ENCODE data around the gene FAXC.

The FAXC gene

DNA sequence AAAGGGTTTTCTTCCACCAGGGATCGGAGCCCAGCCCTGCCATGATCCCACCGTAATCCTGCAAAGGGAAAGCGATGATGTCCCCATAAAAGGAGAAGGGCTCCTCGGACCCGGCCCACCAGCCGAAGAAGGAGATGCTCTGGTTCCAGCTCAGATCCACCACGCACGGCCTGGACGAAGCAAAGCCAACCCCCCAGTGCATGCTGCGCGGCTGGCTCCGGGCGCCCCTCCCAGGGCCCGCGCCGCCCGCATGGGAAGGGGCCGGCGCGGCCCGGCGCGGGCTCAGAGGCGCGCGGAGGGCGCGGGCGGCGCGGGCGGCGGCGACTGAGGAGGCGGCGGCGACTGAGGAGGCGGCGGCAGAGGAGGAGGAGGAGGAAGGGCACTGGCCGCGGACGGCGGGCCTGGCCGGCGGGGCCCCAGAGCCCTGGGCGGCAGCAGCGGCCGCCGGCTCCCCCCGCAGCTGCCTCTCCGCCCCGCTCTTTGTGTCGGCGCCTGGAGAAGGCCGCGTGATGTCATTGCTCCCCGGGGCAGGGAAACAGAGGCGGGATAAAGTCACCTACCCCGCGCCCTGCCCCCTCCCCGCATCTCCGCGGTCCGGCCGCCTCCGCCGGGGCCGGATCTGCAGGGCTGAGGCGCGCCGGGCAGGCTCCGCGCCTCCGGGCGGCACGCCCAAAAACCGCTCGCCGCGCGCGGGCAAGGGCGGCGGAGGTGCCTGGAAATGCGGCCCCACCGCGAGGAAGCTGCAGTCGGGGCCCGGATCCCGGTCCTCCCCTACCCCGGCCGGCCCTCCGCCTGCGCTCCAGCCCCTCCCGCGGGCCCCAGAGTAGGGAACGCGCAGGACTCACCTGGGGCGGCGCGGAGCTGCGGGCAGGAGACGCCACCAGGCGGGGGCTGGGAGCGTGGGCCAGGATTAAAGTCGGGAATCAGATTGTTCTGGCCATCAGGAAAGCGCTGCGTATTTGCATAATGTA is at the start of gene FAXC:
FAXC (minus strand) TSS at position 504 of the 971 bp plus-strand sequence; CDS start at position 202, 302 bp downstream.
- H3K4me3 ChIP-seq (ENCODE audit: low read depth in 1 of 2, low read length in 2 of 2): peak within 1 kb of the TSS; percentile 52 to 55
- peaks cover 10% of the 10 kb centered on the region for H3K4me1 ChIP-seq (ENCODE audit: insufficient read depth, low read length)
- H3K9me3 ChIP-seq (ENCODE audit: low read length): no peaks in the 10 kb centered on the region
- H3K9ac ChIP-seq (ENCODE audit: low read length): peak within 1 kb of the TSS; percentile 37
- H3K36me3 ChIP-seq (ENCODE audit: insufficient read depth, low read length): no peaks in the 10 kb centered on the region
- no peaks in the 10 kb centered on the region for H3K27me3 ChIP-seq (ENCODE audit: control insufficient read depth in 1 of 2, insufficient read depth in 2 of 2, low read length in 2 of 2)
- H3K27ac ChIP-seq (ENCODE audit: low read depth, low read length): peak within 1 kb of the TSS; percentile 75

- no peaks in the 10 kb centered on the region for H3K9me3 ChIP-seq (ENCODE audit: low read length)
- H3K27ac ChIP-seq (ENCODE audit: low read depth, low read length): no peak overlapping the region
- H3K9ac ChIP-seq (ENCODE audit: low read length): no peak overlapping the region
- no peaks in the 10 kb centered on the region for H3K27me3 ChIP-seq (ENCODE audit: control insufficient read depth in 1 of 2, insufficient read depth in 2 of 2, low read length in 2 of 2)
- peaks cover 5% of the 10 kb centered on the region for H3K4me1 ChIP-seq (ENCODE audit: insufficient read depth, low read length)
- H3K36me3 ChIP-seq (ENCODE audit: insufficient read depth, low read length): peaks cover 21% of the 10 kb centered on the region
- H3K4me3 ChIP-seq (ENCODE audit: low read depth in 1 of 2, low read length in 2 of 2): no peak overlapping the region
Measured at GRCh38 chr6:99397287-99397686, 47.8 kb upstream of the FAXC start.

DNA sequence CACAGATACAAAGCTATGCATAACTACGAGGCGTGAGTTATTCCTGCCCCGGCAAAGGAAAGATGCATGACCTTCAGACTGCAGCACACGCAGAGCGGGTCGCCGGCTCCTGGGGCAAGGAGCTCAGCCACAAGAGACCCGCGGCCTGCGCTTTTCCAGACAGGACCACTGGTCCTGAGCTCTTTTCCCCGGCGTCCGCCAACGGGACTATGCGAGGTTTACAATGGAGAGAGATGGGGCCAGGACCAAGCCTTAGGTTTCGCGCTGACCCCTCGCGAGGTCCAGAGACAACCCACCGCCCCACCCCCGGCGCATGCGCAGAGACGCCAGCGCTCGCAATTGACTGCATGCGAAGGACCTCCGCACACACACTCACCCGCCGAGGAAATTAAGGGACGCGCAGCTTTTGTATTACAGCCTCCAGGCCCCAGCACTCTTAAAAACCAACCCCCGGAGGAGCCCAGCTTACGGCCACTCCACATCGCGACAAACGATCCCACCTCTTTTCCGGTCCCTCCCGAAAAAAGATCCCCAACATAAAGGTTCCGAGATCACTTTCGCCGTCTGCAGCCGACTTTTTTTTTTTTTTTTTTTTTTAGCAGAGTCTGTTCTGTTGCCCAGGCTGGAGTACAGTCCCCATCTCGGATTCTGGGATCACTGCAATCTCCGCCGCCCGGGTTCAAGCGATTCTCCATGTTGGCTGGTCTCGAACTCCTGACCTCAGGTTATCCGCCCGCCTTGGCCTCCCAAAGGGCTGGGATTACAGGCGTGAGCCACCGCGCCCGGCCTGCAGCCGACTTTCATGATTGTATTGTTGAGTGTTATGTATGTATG is 44.4 kb upstream of the FAXC start, which contains the start of gene COQ3:
COQ3 (minus strand) TSS at position 498 of the 834 bp plus-strand sequence; CDS start at position 482, 16 bp downstream.
- H3K27ac ChIP-seq (ENCODE audit: low read depth, low read length): peak within 1 kb of the TSS; percentile 87

DNA sequence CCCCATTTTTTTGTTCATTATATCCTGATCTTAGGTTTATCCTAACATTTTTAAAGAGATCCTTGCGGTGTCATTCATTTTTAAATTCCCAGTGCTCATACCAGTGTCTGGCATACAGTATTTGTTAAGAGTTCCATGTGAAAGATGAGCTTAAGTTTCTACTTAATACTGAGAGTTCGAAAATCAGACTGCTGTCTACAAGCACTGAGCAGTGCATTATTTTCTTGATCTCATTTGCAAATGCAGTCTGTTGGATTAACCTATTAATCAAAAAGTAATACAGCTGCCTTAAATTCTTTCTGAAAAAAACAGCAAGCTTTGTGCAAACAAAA is 43.9 kb upstream of the FAXC start:
- Histone ChIP-seq H3K4me3 (ENCODE audit: low read depth in 1 of 2, low read length in 2 of 2) (peak overlapping the region; percentile 80 to 88), H3K9ac (ENCODE audit: low read length) (peak overlapping the region; percentile 60), H3K27me3 (ENCODE audit: control insufficient read depth in 1 of 2, insufficient read depth in 2 of 2, low read length in 2 of 2) (no peaks in the 10 kb centered on the region), H3K36me3 (ENCODE audit: insufficient read depth, low read length) (peaks cover 7% of the 10 kb centered on the region), H3K27ac (ENCODE audit: low read depth, low read length) (peak overlapping the region; percentile 87), H3K4me1 (ENCODE audit: insufficient read depth, low read length) (peaks cover 5% of the 10 kb centered on the region), H3K9me3 (ENCODE audit: low read length) (no peaks in the 10 kb centered on the region)

More for the DNA sequence above, 44.4 kb upstream of the FAXC start, which contains the start of gene COQ3:
- Histone ChIP-seq H3K9me3 (ENCODE audit: low read length) (no peaks in the 10 kb centered on the region), H3K36me3 (ENCODE audit: insufficient read depth, low read length) (peaks cover 7% of the 10 kb centered on the region), H3K4me1 (ENCODE audit: insufficient read depth, low read length) (peaks cover 5% of the 10 kb centered on the region), H3K9ac (ENCODE audit: low read length) (peak within 1 kb of the TSS; percentile 60), H3K4me3 (ENCODE audit: low read depth in 1 of 2, low read length in 2 of 2) (peak within 1 kb of the TSS; percentile 80 to 88), H3K27me3 (ENCODE audit: control insufficient read depth in 1 of 2, insufficient read depth in 2 of 2, low read length in 2 of 2) (no peaks in the 10 kb centered on the region)

DNA sequence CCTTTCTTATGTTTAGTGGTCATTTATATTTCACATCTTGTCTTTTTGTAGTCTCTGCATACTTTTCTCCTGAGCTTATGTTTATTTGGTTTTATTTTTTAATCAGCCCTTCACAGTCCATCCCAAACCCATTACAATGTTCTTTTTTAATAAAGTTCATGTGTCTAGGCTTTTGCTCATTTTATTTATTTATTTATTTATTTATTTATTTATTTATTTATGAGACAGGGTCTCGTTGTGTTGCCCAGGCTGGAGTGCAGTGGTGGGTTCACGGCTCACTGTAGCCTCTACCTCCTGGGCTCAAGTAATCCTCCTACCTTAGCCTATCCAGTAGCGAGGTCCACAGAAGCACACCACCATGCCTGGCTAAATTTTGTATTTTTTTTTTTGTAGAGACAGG is 41.4 kb upstream of the FAXC start:
- Histone ChIP-seq H3K4me1 (ENCODE audit: insufficient read depth, low read length) (peaks cover 5% of the 10 kb centered on the region), H3K4me3 (ENCODE audit: low read depth in 1 of 2, low read length in 2 of 2) (no peak overlapping the region), H3K27ac (ENCODE audit: low read depth, low read length) (no peak overlapping the region), H3K36me3 (ENCODE audit: insufficient read depth, low read length) (no peaks in the 10 kb centered on the region), H3K9ac (ENCODE audit: low read length) (no peak overlapping the region), H3K9me3 (ENCODE audit: low read length) (no peaks in the 10 kb centered on the region), H3K27me3 (ENCODE audit: control insufficient read depth in 1 of 2, insufficient read depth in 2 of 2, low read length in 2 of 2) (no peaks in the 10 kb centered on the region)

DNA sequence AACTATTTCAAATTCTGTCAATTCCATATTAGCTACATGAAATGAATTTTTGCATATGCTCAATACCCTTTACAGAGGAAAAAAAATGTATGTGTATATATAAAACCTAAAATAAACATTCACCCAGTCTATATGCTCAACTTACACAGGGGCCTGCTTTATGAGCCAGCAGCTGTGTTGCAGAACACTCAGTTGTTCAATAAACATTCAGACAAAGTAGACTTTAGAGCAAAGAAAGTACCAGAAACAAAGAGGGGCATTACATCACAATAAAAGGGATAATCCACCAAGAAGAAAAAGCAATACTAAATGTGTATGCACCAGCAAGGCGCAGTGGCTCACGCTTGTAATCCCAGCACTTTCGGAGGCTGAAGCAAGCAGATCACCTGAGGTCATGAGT is 35.0 kb upstream of the FAXC start:
- Histone ChIP-seq H3K4me3 (ENCODE audit: low read depth in 1 of 2, low read length in 2 of 2) (no peak overlapping the region), H3K9me3 (ENCODE audit: low read length) (no peaks in the 10 kb centered on the region)

DNA sequence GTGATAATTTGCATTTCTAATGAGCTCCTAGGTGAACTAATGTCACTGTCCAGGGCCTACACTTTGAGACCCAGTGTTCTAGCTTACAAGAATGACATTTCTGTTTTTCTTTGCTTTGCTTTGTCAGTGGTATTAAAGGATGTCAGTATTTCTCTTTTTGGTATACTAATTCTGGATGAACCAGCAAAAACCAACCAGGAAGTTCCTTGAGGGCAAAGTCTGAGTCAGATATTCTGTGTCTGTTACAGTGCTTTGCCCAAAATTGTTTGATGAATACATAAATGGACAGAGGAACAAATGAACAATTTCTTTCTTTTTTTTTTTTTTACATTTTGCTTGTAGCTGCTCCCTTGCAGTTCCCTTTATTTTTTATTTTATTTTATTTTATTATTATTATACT is 29.2 kb upstream of the FAXC start:
- H3K9ac ChIP-seq (ENCODE audit: low read length): no peak overlapping the region
- no peaks in the 10 kb centered on the region for H3K4me1 ChIP-seq (ENCODE audit: insufficient read depth, low read length)
- H3K27ac ChIP-seq (ENCODE audit: low read depth, low read length): no peak overlapping the region
- no peak overlapping the region for H3K4me3 ChIP-seq (ENCODE audit: low read depth in 1 of 2, low read length in 2 of 2)
- no peaks in the 10 kb centered on the region for H3K27me3 ChIP-seq (ENCODE audit: control insufficient read depth in 1 of 2, insufficient read depth in 2 of 2, low read length in 2 of 2)
- H3K36me3 ChIP-seq (ENCODE audit: insufficient read depth, low read length): no peaks in the 10 kb centered on the region
- no peaks in the 10 kb centered on the region for H3K9me3 ChIP-seq (ENCODE audit: low read length)

More for the DNA sequence above, 35.0 kb upstream of the FAXC start:
- H3K27me3 ChIP-seq (ENCODE audit: control insufficient read depth in 1 of 2, insufficient read depth in 2 of 2, low read length in 2 of 2): no peaks in the 10 kb centered on the region
- H3K9ac ChIP-seq (ENCODE audit: low read length): no peak overlapping the region
- H3K27ac ChIP-seq (ENCODE audit: low read depth, low read length): no peak overlapping the region
- no peaks in the 10 kb centered on the region for H3K36me3 ChIP-seq (ENCODE audit: insufficient read depth, low read length)
- H3K4me1 ChIP-seq (ENCODE audit: insufficient read depth, low read length): no peaks in the 10 kb centered on the region

DNA sequence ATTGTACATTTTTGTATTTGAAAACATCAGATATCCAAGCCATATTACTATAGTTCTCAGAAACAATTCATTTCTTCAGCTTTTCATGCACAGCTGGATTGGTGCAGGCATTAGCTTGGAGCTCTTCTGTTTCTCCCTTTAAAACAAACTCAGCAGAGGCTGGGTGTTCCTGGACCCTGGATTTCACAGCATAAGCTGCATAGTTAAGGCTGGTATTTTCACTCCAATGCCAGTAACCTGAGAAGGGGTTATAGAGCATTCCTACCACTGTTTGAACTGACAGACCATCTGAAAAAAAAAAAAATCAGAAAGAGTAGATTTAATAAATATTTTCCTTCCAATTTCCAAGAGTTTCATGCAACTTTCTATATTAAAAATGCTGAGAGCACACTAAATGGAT is 20.1 kb upstream of the FAXC start:
- Histone ChIP-seq H3K4me3 (ENCODE audit: low read depth in 1 of 2, low read length in 2 of 2) (no peak overlapping the region), H3K36me3 (ENCODE audit: insufficient read depth, low read length) (no peaks in the 10 kb centered on the region)

GRCh38 chr6:99366852-99367251 is 17.4 kb upstream of the FAXC start:
- H3K9ac ChIP-seq (ENCODE audit: low read length): no peak overlapping the region
- no peaks in the 10 kb centered on the region for H3K4me1 ChIP-seq (ENCODE audit: insufficient read depth, low read length)
- H3K4me3 ChIP-seq (ENCODE audit: low read depth in 1 of 2, low read length in 2 of 2): no peak overlapping the region
- no peaks in the 10 kb centered on the region for H3K27me3 ChIP-seq (ENCODE audit: control insufficient read depth in 1 of 2, insufficient read depth in 2 of 2, low read length in 2 of 2)
- no peak overlapping the region for H3K27ac ChIP-seq (ENCODE audit: low read depth, low read length)
- no peaks in the 10 kb centered on the region for H3K36me3 ChIP-seq (ENCODE audit: insufficient read depth, low read length)
- H3K9me3 ChIP-seq (ENCODE audit: low read length): no peaks in the 10 kb centered on the region

More for the DNA sequence above, 20.1 kb upstream of the FAXC start:
- no peak overlapping the region for H3K27ac ChIP-seq (ENCODE audit: low read depth, low read length)
- no peaks in the 10 kb centered on the region for H3K4me1 ChIP-seq (ENCODE audit: insufficient read depth, low read length)
- no peak overlapping the region for H3K9ac ChIP-seq (ENCODE audit: low read length)
- no peaks in the 10 kb centered on the region for H3K27me3 ChIP-seq (ENCODE audit: control insufficient read depth in 1 of 2, insufficient read depth in 2 of 2, low read length in 2 of 2)
- no peaks in the 10 kb centered on the region for H3K9me3 ChIP-seq (ENCODE audit: low read length)

- Histone ChIP-seq H3K4me1 (ENCODE audit: insufficient read depth, low read length) (no peaks in the 10 kb centered on the region), H3K36me3 (ENCODE audit: insufficient read depth, low read length) (no peaks in the 10 kb centered on the region), H3K4me3 (ENCODE audit: low read depth in 1 of 2, low read length in 2 of 2) (no peak overlapping the region), H3K27ac (ENCODE audit: low read depth, low read length) (no peak overlapping the region), H3K9me3 (ENCODE audit: low read length) (no peaks in the 10 kb centered on the region), H3K9ac (ENCODE audit: low read length) (no peak overlapping the region), H3K27me3 (ENCODE audit: control insufficient read depth in 1 of 2, insufficient read depth in 2 of 2, low read length in 2 of 2) (no peaks in the 10 kb centered on the region)
Measured at GRCh38 chr6:99364026-99364425, 14.6 kb upstream of the FAXC start.

GRCh38 chr6:99362678-99363268 is 13.3 kb upstream of the FAXC start:
- no peaks in the 10 kb centered on the region for H3K27me3 ChIP-seq (ENCODE audit: control insufficient read depth in 1 of 2, insufficient read depth in 2 of 2, low read length in 2 of 2)
- no peaks in the 10 kb centered on the region for H3K9me3 ChIP-seq (ENCODE audit: low read length)
- H3K36me3 ChIP-seq (ENCODE audit: insufficient read depth, low read length): no peaks in the 10 kb centered on the region
- H3K4me1 ChIP-seq (ENCODE audit: insufficient read depth, low read length): no peaks in the 10 kb centered on the region
- H3K4me3 ChIP-seq (ENCODE audit: low read depth in 1 of 2, low read length in 2 of 2): no peak overlapping the region
- no peak overlapping the region for H3K9ac ChIP-seq (ENCODE audit: low read length)
- H3K27ac ChIP-seq (ENCODE audit: low read depth, low read length): no peak overlapping the region

Measured in muscle layer of colon (tissue), 2 donors.